ENCODE measurements around the gene PLA2G4D. TPM values are rescaled to one million over a fixed set of nuclear protein-coding genes. Genes with fewer than 3 reads are reported as not detected.

PLA2G4D gene
- total RNA-seq, 1 experiment from 2014 or later, result not detected

- Mint-ChIP-seq H3K4me3 (ENCODE audit: unreplicated experiment) (no peak overlapping the region), H3K27me3 (ENCODE audit: insufficient read depth, unreplicated experiment) (peaks cover 27% of the 10 kb centered on the region), H3K9me3 (ENCODE audit: unreplicated experiment) (no peaks in the 10 kb centered on the region), H3K4me1 (ENCODE audit: insufficient read depth, unreplicated experiment) (peaks cover 15% of the 10 kb centered on the region), H3K36me3 (ENCODE audit: insufficient read depth, unreplicated experiment) (no peaks in the 10 kb centered on the region), H3K27ac (ENCODE audit: low read depth, unreplicated experiment) (no peak overlapping the region)
- DNase-seq (ENCODE audit: unreplicated experiment), result no peak
- ChIA-PET CTCF (interaction anchor here (0.8 to 7.3 kb wide), 5 partner anchors 9 to 63 kb away, joined by 4 to 122 read pairs (median 6); no protein-coding TSS in a partner anchor), POLR2A (interaction anchor here (1.0 to 2.0 kb wide), 4 partner anchors 10 to 56 kb away, joined by 3 to 9 read pairs (median 5); no protein-coding TSS in a partner anchor)
- no peak for TF ChIP-seq CTCF (IDR thresholded peaks at IDR 0.05; ENCODE audit: unreplicated experiment)
- no TSS peak for BruUV-seq (replicated peaks)
- intact Hi-C loops (cut with micrococcal nuclease), result no loop called here
These were observed 35.0 kb upstream of the PLA2G4D start for GRCh38 chr15:42129364-42129763.

- no peaks in the 10 kb centered on the region for H3K36me3 Mint-ChIP-seq (ENCODE audit: insufficient read depth, unreplicated experiment)
- ChIA-PET POLR2A (interaction anchor here (0.6 kb wide), 1 partner anchor 290 kb away, joined by 3 read pairs; the partner anchor contains the start of gene PLA2G4B), CTCF (interaction anchor here (0.7 to 1.2 kb wide), 3 partner anchors 48 to 328 kb away, joined by 3 read pairs; no protein-coding TSS in a partner anchor)
- intact Hi-C loops (cut with micrococcal nuclease), result no loop called here
- no peaks in the 10 kb centered on the region for H3K9me3 Mint-ChIP-seq (ENCODE audit: unreplicated experiment)
- H3K4me1 Mint-ChIP-seq (ENCODE audit: insufficient read depth, unreplicated experiment), result peaks cover 10% of the 10 kb centered on the region
- no peak overlapping the region for H3K27ac Mint-ChIP-seq (ENCODE audit: low read depth, unreplicated experiment)
- TF ChIP-seq CTCF (IDR thresholded peaks at IDR 0.05; ENCODE audit: unreplicated experiment), result no peak
- H3K27me3 Mint-ChIP-seq (ENCODE audit: insufficient read depth, unreplicated experiment), result peaks cover 31% of the 10 kb centered on the region
- no TSS peak for BruUV-seq (replicated peaks)
- no peak overlapping the region for H3K4me3 Mint-ChIP-seq (ENCODE audit: unreplicated experiment)
- no peak for DNase-seq (ENCODE audit: unreplicated experiment)
These were observed 34.1 kb upstream of the PLA2G4D start for GRCh38 chr15:42128476-42128875.

- Mint-ChIP-seq H3K4me1 (ENCODE audit: insufficient read depth, unreplicated experiment) (peaks cover 18% of the 10 kb centered on the region), H3K4me3 (ENCODE audit: unreplicated experiment) (no peak overlapping the region), H3K9me3 (ENCODE audit: unreplicated experiment) (no peaks in the 10 kb centered on the region), H3K27ac (ENCODE audit: low read depth, unreplicated experiment) (no peak overlapping the region), H3K27me3 (ENCODE audit: insufficient read depth, unreplicated experiment) (peaks cover 12% of the 10 kb centered on the region), H3K36me3 (ENCODE audit: insufficient read depth, unreplicated experiment) (no peaks in the 10 kb centered on the region)
- no peak for DNase-seq (ENCODE audit: unreplicated experiment)
- ChIA-PET POLR2A (no interaction called here), CTCF (interaction anchor here (0.9 to 2.1 kb wide), 4 partner anchors 11 to 56 kb away, joined by 3 to 9 read pairs (median 4); no protein-coding TSS in a partner anchor)
- no TSS peak for BruUV-seq (replicated peaks)
- intact Hi-C loops (cut with micrococcal nuclease), result no loop called here
- no peak for TF ChIP-seq CTCF (IDR thresholded peaks at IDR 0.05; ENCODE audit: unreplicated experiment)
These were observed 29.2 kb upstream of the PLA2G4D start for GRCh38 chr15:42123546-42123945.

GRCh38 chr15:42121682-42122081 is 27.3 kb upstream of the PLA2G4D start:
- peaks cover under 1% of the 10 kb centered on the region for H3K9me3 Mint-ChIP-seq (ENCODE audit: unreplicated experiment)
- intact Hi-C loops (cut with micrococcal nuclease), result no loop called here
- ChIA-PET CTCF (interaction anchor here (0.9 to 5.3 kb wide), 4 partner anchors 14 to 132 kb away, joined by 4 to 31 read pairs (median 10); no protein-coding TSS in a partner anchor), POLR2A (interaction anchor here (0.7 to 2.0 kb wide), 10 partner anchors 9 to 44 kb away, joined by 3 to 14 read pairs (median 6); partner anchors contain the start of gene PLA2G4D)
- peak; percentile 82 for DNase-seq (ENCODE audit: unreplicated experiment)
- H3K27me3 Mint-ChIP-seq (ENCODE audit: insufficient read depth, unreplicated experiment), result peaks cover 12% of the 10 kb centered on the region
- no TSS peak for BruUV-seq (replicated peaks)
- no peak overlapping the region for H3K27ac Mint-ChIP-seq (ENCODE audit: low read depth, unreplicated experiment)
- TF ChIP-seq CTCF (IDR thresholded peaks at IDR 0.05; ENCODE audit: unreplicated experiment), result no peak
- H3K36me3 Mint-ChIP-seq (ENCODE audit: insufficient read depth, unreplicated experiment), result no peaks in the 10 kb centered on the region
- H3K4me3 Mint-ChIP-seq (ENCODE audit: unreplicated experiment), result no peak overlapping the region
- peaks cover 18% of the 10 kb centered on the region for H3K4me1 Mint-ChIP-seq (ENCODE audit: insufficient read depth, unreplicated experiment)

Data from MCF 10A (cell line).